Uterus (tissue), 4 donors: ENCODE data around the gene MYBPH. TPM values are rescaled to one million over a fixed set of nuclear protein-coding genes. Genes with fewer than 3 reads are reported as not detected.

ENCODE experiments used
- DNase-seq, 2 donors: peaks; one replicate each; pipeline ENCODE4 v3.0.0-alpha.2; 2019 to 2020
- H3K27ac ChIP-seq, 2 donors: fragments of 200-600 bp; sonication (generic); 1 replicate in 1 of 2; 2 replicates in 1 of 2; pipeline ENCODE4 v1.5.1; 2016 to 2018
- H3K27me3 ChIP-seq, 2 donors: fragments of 200-600 bp; sonication (generic); one replicate each; pipeline ENCODE4 v1.5.1; 2018 to 2019; ENCODE audit warnings: control low read depth in 1 of 2
- H3K36me3 ChIP-seq, 2 donors: fragments of 200-600 bp; sonication (generic); one replicate each; pipeline ENCODE4 v1.5.1; 2019; ENCODE audit warnings: control low read depth in 1 of 2
- H3K4me1 ChIP-seq, 2 donors: fragments of 200-600 bp; sonication (generic); one replicate each; pipeline ENCODE4 v1.5.1; 2018 to 2019; ENCODE audit warnings: control low read depth in 1 of 2
- H3K4me3 ChIP-seq, 2 donors: fragments of 200-600 bp; sonication (generic); 1 replicate in 1 of 2; 2 replicates in 1 of 2; pipeline ENCODE4 v1.5.1; 2018 to 2019; ENCODE audit warnings: mild to moderate bottlenecking in 1 of 2
- H3K9me3 ChIP-seq, 2 donors: fragments of 200-600 bp; sonication (generic); one replicate each; pipeline ENCODE4 v1.5.1; 2019; ENCODE audit warnings: control low read depth in 1 of 2
- CTCF ChIP-seq, 4 experiments: fragments of 200-600 bp in 2 of 4; fragments of 450-650 bp in 2 of 4; sonication (generic) in 2 of 4; IDR thresholded peaks; one replicate each; pipeline ENCODE4 v1.5.1; 2016 to 2019; ENCODE audit warnings: antibody characterized with exemption in 4 of 4, mild to moderate bottlenecking in 2 of 4, moderate library complexity in 1 of 4
- POLR2A ChIP-seq, 2 donors: fragments of 450-650 bp; IDR thresholded peaks; one replicate each; pipeline ENCODE4 v1.6.1; 2016; ENCODE audit warnings: antibody characterized with exemption in 2 of 2, mild to moderate bottlenecking in 1 of 2, moderate library complexity in 1 of 2
- intact Hi-C: fragments of 100-400 bp; cut with DNase I; formaldehyde crosslinking; loops from one replicate; pipeline ENCODE4 v1.15.1; 2023; ENCODE audit warnings: low total_unique reads
- total RNA-seq, 4 donors: library from RNA; depleted of rRNA in 3 of 4; stranded (reverse); fragments of >200 nt in 3 of 4; gene quantifications; one replicate each; pipeline versions ENCODE4 v1.1.0 to v1.2.4, GENCODE V29; 2014 to 2023
- donor health status: DM: yes; HTN: yes; CAD: no.

MYBPH gene
- total RNA-seq, 4 donors from 2014 or later: 0.64 TPM; not detected in 3

GRCh38 chr1:203142124-203142523 is 33.5 kb downstream of the MYBPH start:
- TF ChIP-seq POLR2A (IDR thresholded peaks at IDR 0.05): no peak
- TF ChIP-seq CTCF (IDR thresholded peaks at IDR 0.05): no peak
- Histone ChIP-seq H3K9me3 (no peaks in the 10 kb centered on the region), H3K4me1 (no peaks in the 10 kb centered on the region), H3K27ac (no peak overlapping the region), H3K27me3 (no peaks in the 10 kb centered on the region), H3K36me3 (no peaks in the 10 kb centered on the region), H3K4me3 (no peak overlapping the region)
- intact Hi-C loops: no loop called here
- DNase-seq: no peak

- Histone ChIP-seq H3K9me3 (no peaks in the 10 kb centered on the region), H3K27ac (no peak overlapping the region), H3K4me3 (no peak overlapping the region), H3K36me3 (no peaks in the 10 kb centered on the region), H3K4me1 (no peaks in the 10 kb centered on the region), H3K27me3 (no peaks in the 10 kb centered on the region)
- no peak for DNase-seq
- TF ChIP-seq CTCF (IDR thresholded peaks at IDR 0.05): no peak
- no peak for TF ChIP-seq POLR2A (IDR thresholded peaks at IDR 0.05)
- intact Hi-C loops: no loop called here
These were observed 34.7 kb downstream of the MYBPH start for GRCh38 chr1:203140743-203141520.

GRCh38 chr1:203139976-203140475 is 35.6 kb downstream of the MYBPH start:
- H3K4me3 ChIP-seq: no peak overlapping the region
- no peaks in the 10 kb centered on the region for H3K9me3 ChIP-seq
- H3K27me3 ChIP-seq: no peaks in the 10 kb centered on the region
- DNase-seq: no peak
- intact Hi-C loops: no loop called here
- no peaks in the 10 kb centered on the region for H3K4me1 ChIP-seq
- no peaks in the 10 kb centered on the region for H3K36me3 ChIP-seq
- H3K27ac ChIP-seq: no peak overlapping the region
- no peak for TF ChIP-seq CTCF (IDR thresholded peaks at IDR 0.05)
- TF ChIP-seq POLR2A (IDR thresholded peaks at IDR 0.05): no peak

GRCh38 chr1:203138066-203138465 is 37.6 kb downstream of the MYBPH start:
- intact Hi-C loops: no loop called here
- H3K4me1 ChIP-seq: no peaks in the 10 kb centered on the region
- DNase-seq: no peak
- no peak overlapping the region for H3K27ac ChIP-seq
- TF ChIP-seq CTCF (IDR thresholded peaks at IDR 0.05) (no peak), POLR2A (IDR thresholded peaks at IDR 0.05) (no peak)
- H3K4me3 ChIP-seq: no peak overlapping the region
- H3K9me3 ChIP-seq: no peaks in the 10 kb centered on the region
- no peaks in the 10 kb centered on the region for H3K36me3 ChIP-seq
- no peaks in the 10 kb centered on the region for H3K27me3 ChIP-seq

GRCh38 chr1:203137324-203137723 is 38.3 kb downstream of the MYBPH start:
- H3K36me3 ChIP-seq: no peaks in the 10 kb centered on the region
- intact Hi-C loops: no loop called here
- no peak for DNase-seq
- no peaks in the 10 kb centered on the region for H3K27me3 ChIP-seq
- H3K9me3 ChIP-seq: no peaks in the 10 kb centered on the region
- H3K27ac ChIP-seq: no peak overlapping the region
- no peak overlapping the region for H3K4me3 ChIP-seq
- no peak for TF ChIP-seq POLR2A (IDR thresholded peaks at IDR 0.05)
- no peak for TF ChIP-seq CTCF (IDR thresholded peaks at IDR 0.05)
- H3K4me1 ChIP-seq: no peaks in the 10 kb centered on the region
